ENCODE data around the gene TMEM178B.

The TMEM178B gene

DNA sequence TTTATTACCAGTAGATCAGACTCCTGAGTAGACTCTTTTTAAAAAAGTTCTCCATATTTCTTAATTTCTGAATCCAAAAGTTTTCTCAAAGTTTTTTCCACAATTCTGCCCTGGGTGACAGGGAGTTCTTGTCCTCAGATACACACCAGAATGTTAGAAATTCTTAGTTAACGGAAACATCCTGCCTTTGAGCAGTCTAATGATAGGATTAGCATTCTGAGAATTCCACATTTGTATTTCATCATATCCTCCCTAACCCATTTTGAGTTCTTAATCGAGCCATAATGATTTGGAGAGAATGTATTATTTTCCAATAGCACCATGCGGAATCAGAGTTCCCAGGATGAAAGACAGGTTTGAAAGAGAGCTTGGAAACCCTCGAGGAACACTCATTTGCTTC, 30.2 kb upstream of the TMEM178B start:
- no peaks in the 10 kb centered on the region for H3K36me3 ChIP-seq (replicated peaks in 1 of 2; ENCODE audit: control insufficient read depth in 2 of 2, insufficient read depth in 2 of 2, low read length in 2 of 2)
- no peak overlapping the region for H3K9ac ChIP-seq (ENCODE audit: low read depth, low read length, poor library complexity)
- H2AK5ac ChIP-seq (ENCODE audit: low read depth, low read length) = no peak overlapping the region
- no peak overlapping the region for H2BK15ac ChIP-seq (ENCODE audit: low read length)
- H3K27ac ChIP-seq (replicated peaks; ENCODE audit: low read length) = no peak overlapping the region
- H3K18ac ChIP-seq (ENCODE audit: low read length) = no peak overlapping the region
- H3K4me2 ChIP-seq (ENCODE audit: insufficient read depth, low read length, poor library complexity, severe bottlenecking) = no peak overlapping the region
- no peak for DNase-seq (ENCODE audit: low spot score)
- no peak overlapping the region for H3K4me3 ChIP-seq (ENCODE audit: low read length in 2 of 2)
- H3K4ac ChIP-seq (ENCODE audit: low read length) = no peak overlapping the region
- H2BK120ac ChIP-seq (ENCODE audit: low read depth, low read length) = no peak overlapping the region
- H3K9me3 ChIP-seq (replicated peaks in 1 of 2; ENCODE audit: control insufficient read depth in 2 of 2, insufficient read depth in 1 of 2, low read depth in 1 of 2, low read length in 2 of 2) = no peaks in the 10 kb centered on the region
- no peak overlapping the region for H4K91ac ChIP-seq (ENCODE audit: low read depth, low read length, poor library complexity)
- no CpG with 5 or more reads among the region's 4 CpGs for WGBS, 2 donors (ENCODE audit: extremely low coverage in 2 of 2, insufficient read length in 2 of 2, insufficient replicate concordance in 1 of 2)
- no peak overlapping the region for H4K8ac ChIP-seq (ENCODE audit: low read depth, low read length)
- H2BK5ac ChIP-seq (ENCODE audit: low read length) = no peak overlapping the region
- no peaks in the 10 kb centered on the region for H3K79me1 ChIP-seq (ENCODE audit: low read depth, low read length)
- no peak overlapping the region for H2AFZ ChIP-seq (ENCODE audit: low read length)
- H3K27me3 ChIP-seq (ENCODE audit: control insufficient read depth in 3 of 3, insufficient read depth in 3 of 3, low read depth in 1 of 3, low read length in 3 of 3) = no peaks in the 10 kb centered on the region
- no peak overlapping the region for H3K14ac ChIP-seq (ENCODE audit: low read length)
- H2BK12ac ChIP-seq (ENCODE audit: low read length) = no peak overlapping the region
- H3K4me1 ChIP-seq (ENCODE audit: control insufficient read depth in 2 of 2, insufficient read depth in 1 of 2, low read depth in 1 of 2, low read length in 2 of 2) = no peaks in the 10 kb centered on the region
- H3K23ac ChIP-seq (ENCODE audit: low read depth, low read length, poor library complexity) = no peak overlapping the region

DNA sequence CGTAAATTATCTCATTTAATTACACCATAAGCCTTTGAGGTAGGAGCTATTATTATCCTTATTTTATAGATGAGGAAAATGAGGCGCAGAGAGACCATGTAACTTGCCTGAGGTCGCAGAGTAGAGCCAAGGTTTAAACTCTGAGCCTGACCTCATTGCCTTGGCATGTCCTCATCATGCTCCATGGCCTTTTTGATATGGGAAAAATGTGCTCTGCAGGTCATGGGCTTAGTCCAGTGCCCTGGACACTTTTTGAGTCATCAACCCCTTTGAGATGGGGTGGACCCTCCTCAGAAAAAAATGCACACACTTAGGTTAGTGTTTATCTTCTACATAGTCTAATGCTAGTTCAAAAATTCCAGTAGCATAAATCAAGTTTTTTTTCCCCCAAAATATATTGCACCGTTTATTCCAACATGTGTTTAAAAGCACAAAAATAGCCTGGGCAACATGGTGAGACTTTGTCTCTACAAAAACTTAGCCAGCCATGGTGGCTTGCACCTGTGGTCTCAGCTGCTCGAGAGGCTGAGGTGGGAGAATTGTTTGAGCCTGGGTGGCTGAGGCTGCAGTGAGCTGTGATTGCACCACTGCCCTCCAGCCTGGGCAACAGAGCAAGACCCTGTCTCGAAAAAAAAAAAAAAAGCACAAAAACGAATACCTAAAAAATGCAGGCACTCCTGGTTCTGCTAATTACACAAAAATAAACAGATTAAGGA, 28.6 kb upstream of the TMEM178B start:
- H3K23ac ChIP-seq (ENCODE audit: low read depth, low read length, poor library complexity) = no peak overlapping the region
- no CpG with 5 or more reads among the region's 7 CpGs for WGBS, 2 donors (ENCODE audit: extremely low coverage in 2 of 2, insufficient read length in 2 of 2, insufficient replicate concordance in 1 of 2)
- H3K4me2 ChIP-seq (ENCODE audit: insufficient read depth, low read length, poor library complexity, severe bottlenecking) = no peak overlapping the region
- no peak overlapping the region for H2BK120ac ChIP-seq (ENCODE audit: low read depth, low read length)
- H3K14ac ChIP-seq (ENCODE audit: low read length) = no peak overlapping the region
- H2BK5ac ChIP-seq (ENCODE audit: low read length) = no peak overlapping the region
- no peak overlapping the region for H2AK5ac ChIP-seq (ENCODE audit: low read depth, low read length)
- H4K8ac ChIP-seq (ENCODE audit: low read depth, low read length) = no peak overlapping the region
- H4K91ac ChIP-seq (ENCODE audit: low read depth, low read length, poor library complexity) = no peak overlapping the region
- no peak overlapping the region for H3K27ac ChIP-seq (replicated peaks; ENCODE audit: low read length)
- H3K9ac ChIP-seq (ENCODE audit: low read depth, low read length, poor library complexity) = no peak overlapping the region
- no peak overlapping the region for H3K4ac ChIP-seq (ENCODE audit: low read length)
- H3K4me3 ChIP-seq (ENCODE audit: low read length in 2 of 2) = no peak overlapping the region
- H3K79me1 ChIP-seq (ENCODE audit: low read depth, low read length) = no peaks in the 10 kb centered on the region
- no peaks in the 10 kb centered on the region for H3K9me3 ChIP-seq (replicated peaks in 1 of 2; ENCODE audit: control insufficient read depth in 2 of 2, insufficient read depth in 1 of 2, low read depth in 1 of 2, low read length in 2 of 2)
- H3K27me3 ChIP-seq (ENCODE audit: control insufficient read depth in 3 of 3, insufficient read depth in 3 of 3, low read depth in 1 of 3, low read length in 3 of 3) = no peaks in the 10 kb centered on the region
- no peak overlapping the region for H2BK15ac ChIP-seq (ENCODE audit: low read length)
- no peak overlapping the region for H2AFZ ChIP-seq (ENCODE audit: low read length)
- H3K36me3 ChIP-seq (replicated peaks in 1 of 2; ENCODE audit: control insufficient read depth in 2 of 2, insufficient read depth in 2 of 2, low read length in 2 of 2) = no peaks in the 10 kb centered on the region
- no peak overlapping the region for H2BK12ac ChIP-seq (ENCODE audit: low read length)
- H3K4me1 ChIP-seq (ENCODE audit: control insufficient read depth in 2 of 2, insufficient read depth in 1 of 2, low read depth in 1 of 2, low read length in 2 of 2) = no peaks in the 10 kb centered on the region
- no peak overlapping the region for H3K18ac ChIP-seq (ENCODE audit: low read length)
- no peak for DNase-seq (ENCODE audit: low spot score)

DNA sequence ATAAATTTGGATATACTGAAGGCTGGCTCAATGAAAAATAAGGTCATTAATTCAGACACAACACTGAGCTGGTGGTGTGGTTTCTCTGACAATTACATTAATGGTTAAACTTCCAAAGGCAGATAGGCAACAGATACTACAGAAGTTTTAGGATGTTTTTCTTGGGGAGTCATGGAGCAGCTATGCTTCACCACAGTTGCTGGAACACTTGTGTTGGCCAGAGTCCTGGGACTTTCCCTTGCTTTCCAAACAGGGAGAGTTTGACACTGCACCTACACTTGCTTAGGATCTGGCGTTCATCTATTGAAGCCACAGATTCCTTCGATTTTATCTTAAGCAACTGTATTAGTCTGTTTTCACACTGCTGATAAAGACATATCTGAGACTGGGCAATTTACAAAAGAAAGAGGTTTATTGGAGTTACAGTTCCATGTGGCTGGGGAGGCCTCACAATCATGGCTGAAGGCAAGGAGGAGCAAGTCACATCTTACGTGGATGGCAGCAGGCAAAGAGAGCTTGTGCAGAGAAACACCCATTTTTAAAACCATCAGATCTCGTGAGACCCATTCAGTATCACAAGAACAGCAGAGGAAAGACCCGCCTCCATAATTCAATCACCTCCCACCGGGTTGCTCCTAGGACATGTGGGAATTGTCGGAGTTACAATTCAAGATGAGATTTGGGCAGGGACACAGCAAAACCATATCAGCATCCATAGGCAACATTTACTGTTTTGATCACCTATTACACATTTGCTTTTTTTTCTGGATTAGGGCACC, 27.8 kb upstream of the TMEM178B start:
- no peak overlapping the region for H2BK12ac ChIP-seq (ENCODE audit: low read length)
- H3K14ac ChIP-seq (ENCODE audit: low read length) = no peak overlapping the region
- no peak overlapping the region for H3K27ac ChIP-seq (replicated peaks; ENCODE audit: low read length)

DNA sequence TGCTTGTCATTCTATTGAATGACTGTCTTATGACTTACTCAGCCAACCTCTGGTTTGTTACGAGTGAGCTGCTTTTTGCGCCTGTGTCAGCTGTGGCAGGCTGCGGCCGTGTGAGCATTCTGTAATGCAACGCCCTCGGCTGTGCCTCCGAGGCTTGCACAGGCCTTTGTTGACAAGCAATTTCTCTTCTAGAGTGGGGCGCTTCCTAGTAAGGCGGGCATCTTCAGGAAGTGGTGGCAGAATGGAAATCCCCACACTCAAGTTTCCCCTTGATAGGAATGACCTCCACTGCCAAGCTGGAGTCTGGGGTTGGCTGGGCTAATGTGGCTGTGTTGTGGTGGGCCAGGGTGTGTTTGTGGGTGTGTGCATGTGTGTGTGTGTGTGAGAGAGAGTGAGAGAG, 20.2 kb upstream of the TMEM178B start:
- Histone ChIP-seq H4K91ac (ENCODE audit: low read depth, low read length, poor library complexity) (no peak overlapping the region), H2BK120ac (ENCODE audit: low read depth, low read length) (no peak overlapping the region), H3K14ac (ENCODE audit: low read length) (no peak overlapping the region), H2BK5ac (ENCODE audit: low read length) (no peak overlapping the region), H4K8ac (ENCODE audit: low read depth, low read length) (no peak overlapping the region), H3K36me3 (replicated peaks in 1 of 2; ENCODE audit: control insufficient read depth in 2 of 2, insufficient read depth in 2 of 2, low read length in 2 of 2) (no peaks in the 10 kb centered on the region), H3K9me3 (replicated peaks in 1 of 2; ENCODE audit: control insufficient read depth in 2 of 2, insufficient read depth in 1 of 2, low read depth in 1 of 2, low read length in 2 of 2) (no peaks in the 10 kb centered on the region), H3K4ac (ENCODE audit: low read length) (no peak overlapping the region), H2BK12ac (ENCODE audit: low read length) (no peak overlapping the region), H3K18ac (ENCODE audit: low read length) (peak overlapping the region; percentile 5), H3K9ac (ENCODE audit: low read depth, low read length, poor library complexity) (no peak overlapping the region), H3K23ac (ENCODE audit: low read depth, low read length, poor library complexity) (no peak overlapping the region), H3K4me1 (ENCODE audit: control insufficient read depth in 2 of 2, insufficient read depth in 1 of 2, low read depth in 1 of 2, low read length in 2 of 2) (no peaks in the 10 kb centered on the region), H2AFZ (ENCODE audit: low read length) (peak overlapping the region; percentile 69), H3K27me3 (ENCODE audit: control insufficient read depth in 3 of 3, insufficient read depth in 3 of 3, low read depth in 1 of 3, low read length in 3 of 3) (peaks cover 0 to 3% (median 0%) of the 10 kb centered on the region in 3 experiments), H3K27ac (replicated peaks; ENCODE audit: low read length) (no peak overlapping the region), H3K79me1 (ENCODE audit: low read depth, low read length) (no peaks in the 10 kb centered on the region), H3K4me2 (ENCODE audit: insufficient read depth, low read length, poor library complexity, severe bottlenecking) (no peak overlapping the region), H3K4me3 (ENCODE audit: low read length in 2 of 2) (no peak overlapping the region), H2BK15ac (ENCODE audit: low read length) (no peak overlapping the region), H2AK5ac (ENCODE audit: low read depth, low read length) (no peak overlapping the region)
- no peak for DNase-seq (ENCODE audit: low spot score)
- no CpG with 5 or more reads among the region's 9 CpGs for WGBS, 2 donors (ENCODE audit: extremely low coverage in 2 of 2, insufficient read length in 2 of 2, insufficient replicate concordance in 1 of 2)

More for the DNA sequence above, 27.8 kb upstream of the TMEM178B start:
- Histone ChIP-seq H3K79me1 (ENCODE audit: low read depth, low read length) (no peaks in the 10 kb centered on the region), H2AFZ (ENCODE audit: low read length) (no peak overlapping the region), H3K23ac (ENCODE audit: low read depth, low read length, poor library complexity) (no peak overlapping the region), H3K4me2 (ENCODE audit: insufficient read depth, low read length, poor library complexity, severe bottlenecking) (no peak overlapping the region), H4K91ac (ENCODE audit: low read depth, low read length, poor library complexity) (no peak overlapping the region), H3K9ac (ENCODE audit: low read depth, low read length, poor library complexity) (no peak overlapping the region), H3K4me1 (ENCODE audit: control insufficient read depth in 2 of 2, insufficient read depth in 1 of 2, low read depth in 1 of 2, low read length in 2 of 2) (no peaks in the 10 kb centered on the region), H2BK5ac (ENCODE audit: low read length) (no peak overlapping the region), H2BK15ac (ENCODE audit: low read length) (no peak overlapping the region), H4K8ac (ENCODE audit: low read depth, low read length) (no peak overlapping the region), H3K36me3 (replicated peaks in 1 of 2; ENCODE audit: control insufficient read depth in 2 of 2, insufficient read depth in 2 of 2, low read length in 2 of 2) (no peaks in the 10 kb centered on the region), H2BK120ac (ENCODE audit: low read depth, low read length) (no peak overlapping the region), H3K27me3 (ENCODE audit: control insufficient read depth in 3 of 3, insufficient read depth in 3 of 3, low read depth in 1 of 3, low read length in 3 of 3) (no peaks in the 10 kb centered on the region), H3K4ac (ENCODE audit: low read length) (no peak overlapping the region), H3K4me3 (ENCODE audit: low read length in 2 of 2) (no peak overlapping the region), H3K9me3 (replicated peaks in 1 of 2; ENCODE audit: control insufficient read depth in 2 of 2, insufficient read depth in 1 of 2, low read depth in 1 of 2, low read length in 2 of 2) (no peaks in the 10 kb centered on the region), H2AK5ac (ENCODE audit: low read depth, low read length) (no peak overlapping the region), H3K18ac (ENCODE audit: low read length) (no peak overlapping the region)
- no peak for DNase-seq (ENCODE audit: low spot score)
- WGBS, 2 donors (ENCODE audit: extremely low coverage in 2 of 2, insufficient read length in 2 of 2, insufficient replicate concordance in 1 of 2) = no CpG with 5 or more reads among the region's 7 CpGs
